HTR-8/SVneo (cell line): ENCODE results near the gene EPB41L4B.

Experiments used
- DNase-seq: peaks from one replicate; pipeline ENCODE4 v3.0.0; 2011; ENCODE audit warnings: low spot score, mixed read lengths; ENCODE audit not compliant: insufficient read length
- FAIRE-seq: peaks from 2 replicates; lab custom pipeline; 2011; peaks lifted over from hg19 to GRCh38; lab: Jason Lieb, UNC

Gene EPB41L4B

GRCh38 chr9:109176963-109177362 is 143.9 kb downstream of the EPB41L4B start:
- DNase-seq (no peak), FAIRE-seq (no peak)

- no peak for FAIRE-seq
- no peak for DNase-seq
These were observed 144.5 kb downstream of the EPB41L4B start for GRCh38 chr9:109176386-109176785.

- no peak for FAIRE-seq
- no peak for DNase-seq
These were observed 147.9 kb downstream of the EPB41L4B start for GRCh38 chr9:109172935-109173334.

- DNase-seq: no peak
- no peak for FAIRE-seq
These were observed 148.9 kb downstream of the EPB41L4B start for GRCh38 chr9:109171926-109172325.

GRCh38 chr9:109168170-109168569 is 152.7 kb downstream of the EPB41L4B start:
- no peak for DNase-seq
- FAIRE-seq: no peak

- FAIRE-seq: no peak
- no peak for DNase-seq
These were observed 153.1 kb downstream of the EPB41L4B start for GRCh38 chr9:109167716-109168115.

- no peak for FAIRE-seq
- no peak for DNase-seq
These were observed 153.9 kb downstream of the EPB41L4B start, which contains the start of gene FRRS1L for GRCh38 chr9:109166771-109167601. Gene FRRS1L (minus strand): TSS chr9:109167249. CDS start chr9:109167138, 111 bp downstream.

- DNase-seq (no peak), FAIRE-seq (no peak)
These were observed 154.6 kb downstream of the EPB41L4B start for GRCh38 chr9:109166171-109166770.

GRCh38 chr9:109164042-109164441 is 156.8 kb downstream of the EPB41L4B start:
- no peak for DNase-seq
- no peak for FAIRE-seq

- DNase-seq (no peak), FAIRE-seq (no peak)
These were observed 157.7 kb downstream of the EPB41L4B start for GRCh38 chr9:109163194-109163593.

- FAIRE-seq (no peak), DNase-seq (no peak)
These were observed 158.2 kb downstream of the EPB41L4B start for GRCh38 chr9:109162677-109163076.

- FAIRE-seq (no peak), DNase-seq (no peak)
These were observed 159.4 kb downstream of the EPB41L4B start for GRCh38 chr9:109161471-109161870.

- FAIRE-seq (no peak), DNase-seq (no peak)
These were observed 161.3 kb downstream of the EPB41L4B start for GRCh38 chr9:109159583-109159982.

- no peak for DNase-seq
- FAIRE-seq: no peak
These were observed 162.2 kb downstream of the EPB41L4B start for GRCh38 chr9:109158651-109159050.

GRCh38 chr9:109156708-109157107 is 164.2 kb downstream of the EPB41L4B start:
- FAIRE-seq: no peak
- no peak for DNase-seq

- peak; percentile 46 for FAIRE-seq
- DNase-seq: no peak
These were observed 169.8 kb downstream of the EPB41L4B start for GRCh38 chr9:109150925-109151545.

- no peak for DNase-seq
- FAIRE-seq: no peak
These were observed 171.1 kb downstream of the EPB41L4B start for GRCh38 chr9:109149722-109150121.

- FAIRE-seq: no peak
- DNase-seq: no peak
These were observed 171.8 kb downstream of the EPB41L4B start for GRCh38 chr9:109149089-109149488.

- DNase-seq: no peak
- FAIRE-seq: no peak
These were observed 175.8 kb downstream of the EPB41L4B start for GRCh38 chr9:109145051-109145450.

- DNase-seq (peak; percentile 59), FAIRE-seq (no peak)
These were observed 176.8 kb downstream of the EPB41L4B start for GRCh38 chr9:109143881-109144562.

GRCh38 chr9:109141375-109141774 is 179.5 kb downstream of the EPB41L4B start:
- DNase-seq: no peak
- no peak for FAIRE-seq
